Activated gamma-delta T cell (primary cell): ENCODE data around the gene LAMB4.

ENCODE experiments used
- DNase-seq: peaks from one replicate; lab custom pipeline; 2025; lab: John Stamatoyannopoulos, UW

The LAMB4 gene

DNA sequence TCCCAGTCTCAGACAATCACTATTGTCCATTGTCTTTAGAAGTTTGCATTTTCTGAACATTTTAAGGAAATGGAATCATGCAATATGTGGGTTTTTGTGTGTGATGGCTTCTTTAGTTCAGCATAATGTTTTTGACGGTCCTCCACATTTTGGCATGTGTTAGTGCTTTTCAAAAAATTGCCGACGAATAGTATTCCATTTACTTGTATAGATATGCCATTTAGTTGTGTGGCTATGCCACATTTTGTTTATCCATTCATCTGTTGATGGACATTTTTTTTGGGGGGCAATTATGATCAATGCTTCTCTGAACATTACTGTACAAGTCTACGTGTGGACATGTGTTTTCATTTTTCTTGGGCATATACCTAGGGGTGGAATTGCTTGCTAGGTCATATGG lies 12.0 kb upstream of the LAMB4 start:
- DNase-seq = no peak

DNA sequence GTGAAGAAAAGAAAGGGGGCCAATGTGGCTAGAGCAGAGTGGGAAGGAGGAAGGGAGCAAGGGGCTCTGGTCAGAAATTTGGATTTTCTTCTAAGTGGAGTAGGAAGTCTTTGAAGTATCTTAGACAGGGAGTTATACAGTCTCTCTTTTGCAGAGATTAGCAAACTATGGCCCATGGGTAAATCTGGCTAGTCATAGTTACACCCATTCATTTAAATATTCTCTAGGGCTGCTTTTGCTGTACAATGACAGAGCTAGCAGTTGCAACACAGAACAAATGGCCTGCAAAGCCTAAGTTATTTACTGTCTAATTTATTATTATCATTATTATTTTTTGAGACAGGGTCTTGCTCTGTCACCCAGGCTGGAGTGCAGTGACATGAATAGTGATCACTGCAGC lies 10.5 kb upstream of the LAMB4 start:
- DNase-seq = no peak

DNA sequence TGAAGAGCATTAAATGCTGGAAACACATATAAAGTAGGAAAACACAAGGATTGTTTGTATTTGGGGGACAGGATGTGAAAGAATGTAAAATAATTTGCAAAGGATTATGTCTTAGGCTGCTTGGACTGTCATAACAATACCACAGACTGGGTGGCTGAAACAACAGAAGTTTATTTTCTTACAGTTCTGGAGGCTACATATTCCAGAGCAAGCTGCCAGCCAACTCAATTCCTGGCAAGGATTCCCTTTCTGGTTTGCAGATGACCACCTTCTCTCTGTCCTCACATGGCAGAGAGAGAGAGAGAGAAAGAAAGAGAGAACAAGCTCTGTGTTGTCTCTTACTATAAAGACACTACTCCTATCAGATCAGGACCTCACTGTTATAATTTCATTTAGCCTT lies 8.8 kb upstream of the LAMB4 start:
- no peak for DNase-seq

DNA sequence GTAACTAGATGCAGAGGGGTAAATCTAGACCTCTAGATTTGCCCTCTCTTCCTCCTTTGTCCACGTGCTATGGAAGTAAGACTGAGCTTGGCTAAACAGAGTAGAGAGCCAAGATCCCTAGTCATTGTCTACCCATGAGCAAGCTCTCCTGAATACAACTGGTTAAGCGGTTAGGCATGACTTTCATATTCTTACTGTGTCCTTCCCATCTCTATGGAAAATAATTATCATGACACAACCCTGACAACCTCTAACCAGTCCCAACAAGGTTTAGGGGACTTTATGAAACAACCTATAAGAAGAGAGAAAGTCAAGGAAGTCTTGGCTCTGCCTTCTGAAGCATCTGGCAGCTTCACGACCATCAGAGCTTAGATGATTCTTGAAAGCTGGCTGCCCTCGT lies 7.8 kb upstream of the LAMB4 start:
- DNase-seq = no peak

DNA sequence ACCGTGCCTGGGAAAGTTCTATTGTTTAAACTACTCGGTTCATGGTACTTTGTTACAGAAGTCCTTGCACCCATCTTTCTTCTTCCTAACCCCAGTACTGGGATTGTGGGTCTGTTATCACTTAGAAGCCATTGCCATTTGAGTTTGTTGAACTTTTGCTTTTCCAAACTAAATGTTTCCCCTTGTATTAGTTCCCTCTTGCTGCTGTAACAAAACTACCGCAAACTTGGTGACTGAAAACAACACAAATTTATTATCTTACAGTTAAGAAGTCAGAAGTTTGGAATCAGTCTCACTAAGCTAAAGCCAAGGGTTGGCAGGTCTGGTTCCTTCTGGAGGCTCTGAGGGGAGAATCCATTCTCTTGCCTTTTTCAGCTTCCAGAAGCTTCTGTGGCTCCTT lies 6.9 kb upstream of the LAMB4 start:
- no peak for DNase-seq

DNA sequence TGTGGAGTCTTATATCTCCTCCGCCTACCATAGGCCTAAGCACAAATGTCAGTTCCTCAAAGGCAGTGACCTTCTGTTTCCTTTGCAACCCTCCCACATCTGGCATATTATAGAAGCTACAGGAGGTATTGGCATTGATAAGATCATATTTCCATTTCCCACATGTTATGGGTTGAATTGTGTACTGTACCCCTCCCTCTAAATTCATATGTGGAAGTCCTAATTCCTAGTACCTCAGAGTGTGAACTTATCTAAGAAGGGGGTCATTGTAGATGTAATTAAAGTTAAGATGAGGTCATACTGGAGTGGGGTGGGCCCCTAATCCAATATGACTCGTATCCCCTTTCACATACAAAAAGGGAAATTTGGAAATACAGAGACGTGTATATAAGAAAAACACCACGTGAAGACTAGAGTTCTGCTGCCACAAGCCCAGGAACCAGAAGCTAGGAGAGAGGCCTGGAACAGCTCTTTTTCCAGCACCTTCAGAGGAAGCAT lies 6.1 kb upstream of the LAMB4 start:
- no peak for DNase-seq

DNA sequence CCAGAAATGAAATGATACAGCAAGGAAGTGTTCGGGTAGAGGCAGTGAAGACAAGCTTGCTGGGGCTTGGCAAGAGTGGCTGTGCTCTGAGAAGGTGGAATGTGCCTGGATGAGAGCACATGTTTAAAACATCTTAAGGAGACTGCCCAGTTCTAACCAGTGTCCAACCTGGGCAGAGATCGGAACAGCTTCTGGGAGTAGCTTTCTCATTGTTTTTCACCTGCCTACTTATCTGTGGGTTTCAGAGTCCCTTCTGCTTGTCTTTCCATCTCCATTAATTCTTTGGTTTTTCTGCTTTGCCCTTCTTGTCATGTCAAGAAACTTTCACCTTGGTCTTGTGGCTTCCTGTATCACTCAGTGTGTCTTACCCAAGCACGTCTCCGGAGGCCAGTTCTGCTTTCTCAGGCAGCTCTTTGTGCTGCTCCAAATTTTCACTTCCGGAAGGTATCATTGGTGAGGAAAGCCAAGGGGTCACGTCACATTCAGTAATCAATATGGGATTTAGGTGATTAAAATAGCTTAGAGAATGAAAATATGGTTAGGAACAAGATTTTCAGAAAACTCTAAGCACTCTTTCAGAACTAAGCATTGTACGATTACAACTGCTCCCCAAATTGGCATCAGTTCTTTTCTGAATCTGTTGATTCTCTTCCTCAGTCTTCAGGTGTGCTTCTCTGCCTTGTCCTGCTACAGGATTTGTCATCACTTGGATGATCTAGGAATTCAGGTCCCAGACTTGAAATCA lies 5.5 kb upstream of the LAMB4 start:
- DNase-seq = no peak

DNA sequence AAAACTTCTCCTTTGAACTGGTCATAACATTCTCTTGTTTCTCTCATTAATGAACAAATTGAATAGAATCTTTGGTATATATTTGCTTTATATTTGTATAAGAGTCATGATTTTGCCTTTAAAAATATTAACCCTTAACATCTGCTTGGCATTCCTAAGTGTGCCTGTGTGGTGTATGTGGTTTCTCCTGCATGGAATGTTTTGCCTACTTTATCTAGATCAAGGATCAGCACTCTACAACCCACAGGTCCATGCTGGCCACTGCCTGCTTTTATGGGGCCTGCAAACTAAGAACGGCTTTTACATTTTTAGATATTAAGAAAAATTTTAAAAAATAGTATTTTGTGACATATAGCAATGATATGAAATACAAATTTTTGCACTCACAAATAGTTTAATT lies 4.3 kb upstream of the LAMB4 start:
- DNase-seq = no peak

DNA sequence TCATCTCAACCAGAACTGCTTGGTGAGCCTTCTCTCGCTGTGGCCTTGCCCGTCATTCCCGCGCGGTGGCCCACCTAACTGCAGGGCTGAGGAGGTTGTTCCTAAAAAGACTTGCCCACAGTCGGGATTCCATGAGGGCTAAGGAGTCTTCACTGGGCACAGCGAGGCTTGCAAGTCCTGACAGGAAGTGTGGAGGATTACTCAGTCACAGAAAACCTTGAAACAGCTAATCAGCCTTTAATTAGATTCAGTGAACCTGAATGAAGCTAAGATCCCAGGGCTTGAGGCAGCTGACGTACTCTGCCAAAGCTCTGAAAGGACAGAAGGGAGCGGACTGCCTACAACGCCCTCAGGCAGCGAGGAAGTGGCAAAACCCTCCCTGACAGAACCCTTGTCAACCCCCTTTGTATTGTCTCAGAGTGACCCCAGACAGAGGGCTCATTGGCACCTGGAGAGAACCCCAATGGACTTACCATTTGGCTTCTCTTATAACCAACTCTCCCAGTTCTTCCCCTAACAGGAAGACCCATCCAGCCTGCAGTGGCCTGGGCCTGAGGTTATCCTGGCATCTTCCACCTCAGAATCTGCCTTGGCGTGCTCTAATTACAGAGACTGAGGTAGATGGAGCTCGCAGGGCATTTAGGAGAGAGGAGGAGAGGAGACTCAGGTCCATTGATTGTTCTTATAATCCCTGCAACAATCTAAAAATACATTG lies 2.5 kb upstream of the LAMB4 start:
- DNase-seq = no peak

DNA sequence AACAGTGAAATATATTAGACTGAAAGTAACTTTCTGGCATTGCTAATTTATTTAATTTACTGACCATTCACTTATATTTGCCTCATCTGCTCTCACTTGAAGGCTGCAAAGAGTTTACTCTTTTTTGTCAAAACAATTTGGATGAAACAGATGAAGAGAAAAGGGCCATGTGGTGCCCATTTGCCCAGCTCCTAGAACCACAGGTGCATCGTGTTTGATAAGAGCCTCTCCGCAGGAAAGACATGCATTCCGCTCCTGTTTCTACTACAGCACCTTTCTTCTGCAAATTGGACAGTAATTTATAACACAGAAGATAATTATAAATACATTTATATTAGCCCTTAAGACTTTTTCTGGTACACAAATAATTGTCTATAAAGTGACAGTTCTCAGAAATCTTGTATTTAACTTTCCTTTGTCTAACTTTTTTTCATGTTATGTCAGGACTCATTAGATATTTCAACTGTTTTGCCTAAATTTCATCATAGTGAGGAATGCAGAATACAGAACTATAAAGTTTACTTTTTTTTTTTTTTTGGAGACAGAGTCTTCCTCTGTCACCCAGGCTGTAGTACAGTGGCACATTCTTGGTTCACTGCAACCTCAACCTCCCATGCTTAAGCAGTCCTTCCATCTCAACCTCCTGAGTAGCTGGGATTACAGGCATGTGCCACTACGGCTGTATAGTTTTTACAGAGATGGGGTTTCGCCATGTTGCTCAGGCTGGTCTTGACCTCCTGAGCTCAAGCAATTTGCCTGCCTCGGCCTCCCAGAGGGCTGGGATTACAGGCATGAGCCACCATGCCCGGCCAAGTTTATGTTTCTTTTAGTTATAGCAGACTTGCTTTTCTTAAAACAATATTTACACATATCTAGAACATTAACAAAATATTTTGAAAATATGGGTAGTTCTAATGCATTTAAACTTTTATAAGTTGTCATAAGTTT lies 869 bp downstream of the LAMB4 start:
- no peak for DNase-seq

DNA sequence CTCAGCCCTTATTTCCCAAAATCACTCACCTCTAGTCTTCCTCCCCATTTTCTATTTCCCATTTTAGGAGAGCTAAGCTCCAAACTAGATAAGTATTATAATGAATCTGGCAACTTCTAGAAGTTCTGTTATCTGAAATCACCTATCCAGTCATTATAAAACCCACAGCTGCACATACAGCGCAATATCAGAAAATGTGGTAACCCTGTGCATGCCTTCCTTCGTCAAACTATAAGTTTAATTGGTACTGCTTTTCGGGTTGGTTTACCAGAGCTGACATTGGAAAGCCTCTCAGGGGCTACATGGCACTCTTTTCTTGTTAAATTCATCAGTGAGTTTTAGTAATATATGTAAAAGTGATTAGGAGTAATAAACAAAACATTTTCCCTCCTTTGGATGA lies 1.6 kb downstream of the LAMB4 start:
- DNase-seq = no peak

DNA sequence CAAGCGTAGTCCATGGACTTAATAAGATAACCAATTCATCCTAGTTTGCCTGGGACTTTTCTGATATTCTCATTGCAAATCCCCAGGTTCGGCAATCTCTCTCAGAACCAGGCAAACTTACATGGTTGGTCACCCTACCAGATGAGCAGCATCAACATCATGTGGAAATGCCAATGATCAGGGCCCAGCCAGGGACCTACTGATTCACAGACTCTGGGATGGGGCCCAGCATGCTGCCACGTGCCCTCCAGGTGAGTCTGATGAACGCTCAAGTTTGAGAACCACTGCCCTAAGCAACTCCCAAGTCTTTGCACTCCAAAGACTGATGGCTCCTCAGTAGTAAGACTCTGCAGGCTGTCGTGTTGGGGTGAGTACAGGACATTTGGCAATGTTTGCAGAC lies 2.7 kb downstream of the LAMB4 start:
- DNase-seq = no peak

DNA sequence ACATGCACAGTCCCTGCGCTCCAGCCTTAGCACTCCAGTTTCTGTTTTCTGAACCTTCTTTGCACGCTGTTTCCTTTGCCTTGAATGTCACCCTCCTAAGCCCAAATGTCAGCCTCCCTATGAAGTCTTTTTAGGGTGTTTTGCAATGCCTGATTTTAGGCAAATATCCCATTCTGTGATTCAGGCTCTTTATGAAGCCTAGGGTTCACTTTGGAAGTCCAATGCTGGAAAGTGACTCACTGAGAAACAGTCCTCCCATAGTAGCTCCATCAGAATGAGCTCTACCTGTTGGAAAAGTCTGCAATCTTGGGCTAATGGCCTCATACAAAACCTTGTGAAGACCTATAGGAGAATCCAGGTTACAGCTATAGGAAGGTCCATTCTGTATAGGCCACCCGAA lies 5.3 kb downstream of the LAMB4 start:
- no peak for DNase-seq

DNA sequence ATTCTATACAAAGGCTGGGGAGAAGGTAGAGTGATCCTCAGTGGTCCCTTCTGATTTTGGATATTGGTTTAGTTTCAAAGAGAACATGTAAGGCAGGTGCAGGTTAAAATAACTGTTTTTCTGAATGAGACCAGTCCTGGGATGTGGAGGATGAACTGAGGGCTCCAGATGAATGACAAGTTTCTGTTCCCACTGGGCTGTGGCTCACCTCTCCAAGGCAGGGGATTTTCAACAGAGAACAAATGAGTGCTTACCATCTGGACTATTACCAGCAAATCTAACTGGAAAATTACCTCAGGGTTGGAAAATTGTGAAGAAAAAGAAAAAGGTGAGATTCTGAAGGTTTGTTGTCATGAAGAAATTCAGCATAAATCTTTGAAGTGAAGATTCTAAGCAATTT lies 8.0 kb downstream of the LAMB4 start:
- no peak for DNase-seq

DNA sequence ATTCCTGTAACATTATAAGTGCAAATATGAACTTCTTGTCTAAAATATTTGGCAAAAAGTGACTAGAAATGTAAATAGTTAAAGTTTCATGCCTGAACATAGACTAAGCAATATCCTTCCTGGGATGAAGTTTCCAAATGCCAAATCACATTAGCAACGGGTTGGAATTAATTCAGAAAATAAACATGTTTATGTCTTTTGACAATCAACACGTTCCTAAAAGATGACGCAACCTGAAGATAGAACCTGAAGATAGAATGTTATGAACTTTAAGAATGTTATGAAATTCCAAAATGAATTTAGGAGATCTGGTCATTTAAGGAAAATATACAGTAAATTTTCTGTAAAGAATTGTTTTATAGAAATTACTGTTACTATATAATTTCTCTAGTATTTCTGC lies 9.2 kb downstream of the LAMB4 start:
- DNase-seq = no peak

DNA sequence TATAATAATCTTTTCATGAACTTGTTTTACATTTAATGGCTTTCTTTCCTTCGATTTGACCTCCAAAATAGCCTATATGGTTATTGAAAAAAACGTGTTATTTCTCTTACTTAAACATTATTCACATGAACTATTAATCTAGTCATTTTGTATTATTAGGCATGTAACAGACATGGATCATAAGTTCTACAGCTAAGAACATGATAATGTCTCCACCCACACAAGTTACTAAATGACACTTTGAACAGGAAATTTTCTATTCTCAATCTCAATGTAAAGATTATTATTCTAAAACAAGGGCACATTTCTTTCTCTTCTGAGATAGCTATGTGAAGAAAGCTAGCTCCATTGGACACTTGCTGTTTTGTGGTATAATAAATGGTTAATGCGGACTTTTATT lies 10.0 kb downstream of the LAMB4 start:
- no peak for DNase-seq

DNA sequence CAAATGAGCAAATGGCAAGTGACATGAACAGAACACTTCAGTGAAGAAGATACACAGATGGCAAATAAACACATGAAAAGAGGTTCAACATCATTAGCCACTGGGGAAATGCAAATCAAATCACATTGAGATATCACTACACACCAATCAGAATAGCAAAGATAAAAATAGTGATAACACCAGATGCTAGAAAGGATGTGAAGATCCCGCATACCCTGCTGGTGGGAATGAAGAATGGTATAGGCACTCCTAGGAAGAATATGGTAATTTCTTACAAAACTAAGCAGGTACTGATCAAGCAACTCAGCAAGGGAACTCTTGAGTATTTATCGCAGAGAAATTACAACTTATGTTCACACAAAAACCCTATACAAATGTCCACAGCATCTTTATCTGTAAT lies 11.2 kb downstream of the LAMB4 start:
- no peak for DNase-seq

DNA sequence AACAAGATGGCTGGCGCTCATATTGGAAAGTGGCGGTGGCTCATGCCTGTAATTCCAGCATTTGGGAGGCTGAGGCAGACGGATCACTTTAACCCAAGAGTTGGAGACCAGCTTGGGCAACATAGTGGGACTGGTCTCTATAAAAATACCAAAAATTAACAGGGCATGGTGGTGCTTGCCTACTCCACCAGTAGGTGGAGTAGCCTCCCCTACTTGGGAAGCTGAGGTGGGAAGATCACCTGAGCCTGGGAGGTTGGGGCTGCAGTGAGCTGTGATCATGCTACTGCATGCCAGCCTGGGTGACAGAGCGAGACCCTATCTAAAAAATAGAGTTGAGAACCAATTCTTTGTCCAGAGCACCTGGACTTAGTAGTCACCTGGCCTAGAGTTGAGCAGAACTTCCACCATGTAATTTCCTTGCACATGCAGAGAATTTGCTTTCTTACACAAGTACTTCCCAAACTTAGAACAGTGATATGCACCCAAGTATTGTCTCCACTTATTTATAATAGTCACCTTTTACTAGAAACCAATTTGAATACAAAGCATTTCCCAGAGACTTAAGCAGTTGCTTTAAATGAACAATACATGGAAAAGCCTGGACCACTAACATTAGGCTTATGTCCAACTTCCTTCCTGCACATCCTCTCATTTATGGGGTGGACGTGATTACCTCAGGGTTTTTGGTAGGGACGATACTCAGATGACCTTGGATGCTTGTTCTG lies 15.9 kb downstream of the LAMB4 start:
- DNase-seq = no peak

DNA sequence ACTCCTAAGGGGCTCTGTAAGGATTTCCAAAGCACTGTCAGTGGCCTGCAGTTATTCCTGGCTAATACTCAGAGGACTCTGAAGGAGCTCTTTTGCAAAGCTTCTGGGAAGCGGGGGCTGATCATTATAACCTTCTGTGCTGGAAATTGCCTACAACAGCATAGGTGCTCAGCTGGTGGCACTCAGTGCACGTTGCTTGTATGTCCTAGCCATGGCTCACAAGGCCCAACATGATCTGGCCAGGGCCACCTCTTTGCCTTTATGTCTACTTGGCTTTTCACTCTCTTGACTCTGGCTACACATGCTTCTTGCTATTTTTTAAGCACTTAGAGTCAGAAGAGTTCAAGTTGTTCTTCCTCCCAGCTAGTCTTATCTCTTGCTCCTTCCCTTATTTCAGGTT lies 17.5 kb downstream of the LAMB4 start:
- DNase-seq = no peak

DNA sequence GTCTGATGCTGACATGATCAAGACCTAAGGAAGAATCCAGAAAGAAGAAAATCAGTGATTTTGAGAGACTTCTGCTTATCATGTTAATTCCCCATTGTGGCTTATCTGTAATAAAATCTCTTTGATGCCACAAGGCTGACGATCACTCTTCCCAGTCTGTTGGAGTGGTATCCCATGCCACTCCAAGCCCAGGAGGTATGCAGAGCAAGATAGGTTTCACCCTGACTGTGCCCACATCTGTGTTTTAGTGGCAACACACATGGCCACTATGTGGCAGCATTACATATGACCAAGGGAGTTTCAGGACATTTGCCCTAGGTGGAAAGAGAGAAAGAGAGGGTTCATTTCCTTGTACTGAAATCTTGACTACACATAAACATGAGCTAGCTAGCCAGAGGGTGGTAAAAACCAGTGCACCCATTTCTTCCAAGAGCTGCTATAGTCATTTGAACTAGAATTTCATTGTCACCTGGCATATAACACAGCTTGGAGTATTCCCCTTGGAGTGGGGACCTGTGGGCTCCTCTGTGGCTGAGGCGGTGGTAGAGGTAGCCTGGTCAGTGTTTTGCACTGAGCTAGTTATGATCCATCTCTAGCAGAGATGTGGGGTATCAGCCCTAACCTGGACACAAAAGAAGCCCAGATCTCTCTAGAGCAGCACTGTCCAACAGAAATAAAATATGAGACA lies 20.8 kb downstream of the LAMB4 start:
- no peak for DNase-seq

DNA sequence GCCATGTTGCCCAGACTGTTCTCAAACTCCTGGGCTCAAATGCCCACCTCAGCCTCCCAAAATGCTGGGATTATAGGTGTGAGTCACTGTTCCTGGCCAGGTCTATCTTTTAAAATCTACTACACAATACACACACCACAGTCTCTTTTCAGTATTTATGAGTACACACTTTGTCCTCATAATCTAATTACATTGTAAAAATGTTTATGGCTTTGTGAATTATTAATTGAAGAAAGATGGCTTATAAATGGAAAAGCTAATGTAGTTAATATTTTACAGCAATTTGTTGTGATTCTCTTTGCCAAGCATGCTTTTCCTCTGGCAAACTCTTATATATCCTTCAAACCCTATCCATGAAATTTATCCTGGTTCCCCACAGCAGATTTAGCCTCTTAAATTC lies 22.0 kb downstream of the LAMB4 start:
- no peak for DNase-seq
